Gastrocnemius medialis (tissue), 4 donors: ENCODE results near the gene SULT2B1. TPM values are rescaled to one million over a fixed set of nuclear protein-coding genes. Genes with fewer than 3 reads are reported as not detected.

ENCODE experiments used
- ATAC-seq, 2 donors: fragments of 150-250 bp; one replicate each; pipeline ENCODE4 v1.9.1; 2016
- DNase-seq, 2 donors: peaks; one replicate each; pipeline ENCODE4 v3.0.0-alpha.2; 2019
- H3K27ac ChIP-seq, 4 donors: fragments of 200-600 bp; sonication (generic); 1 replicate in 1 of 4; 2 replicates in 3 of 4; pipeline ENCODE4 v1.5.1; 2016 to 2018; ENCODE audit warnings: mild to moderate bottlenecking in 2 of 4, moderate library complexity in 1 of 4
- H3K27me3 ChIP-seq, 3 donors: fragments of 200-600 bp; sonication (generic) in 2 of 3; 1 replicate in 1 of 3; 2 replicates in 2 of 3; pipeline versions ENCODE4 v1.5.1 to v1.6.0; 2016 to 2019; ENCODE audit warnings: mild to moderate bottlenecking in 1 of 3, moderate library complexity in 1 of 3
- H3K36me3 ChIP-seq, 2 donors: fragments of 200-600 bp; sonication (generic) in 1 of 2; one replicate each; pipeline ENCODE4 v1.5.1; 2017 to 2018
- H3K4me1 ChIP-seq, 2 donors: fragments of 200-600 bp; sonication (generic) in 1 of 2; one replicate each; pipeline ENCODE4 v1.5.1; 2016 to 2017; ENCODE audit warnings: mild to moderate bottlenecking in 2 of 2
- H3K4me3 ChIP-seq, 4 donors: fragments of 200-600 bp; sonication (generic) in 3 of 4; 1 replicate in 1 of 4; 2 replicates in 3 of 4; pipeline ENCODE4 v1.5.1; 2016 to 2019; ENCODE audit warnings: mild to moderate bottlenecking in 2 of 4
- H3K9me3 ChIP-seq, 3 donors: fragments of 200-600 bp; sonication (generic) in 2 of 3; 1 replicate in 1 of 3; 2 replicates in 2 of 3; pipeline ENCODE4 v1.5.1; 2016 to 2019
- CTCF ChIP-seq, 5 experiments: fragments of 450-650 bp in 3 of 5; fragments of 200-600 bp in 2 of 5; sonication (generic) in 2 of 5; IDR thresholded peaks in 4 of 5; conservative IDR thresholded peaks in 1 of 5; 1 replicate in 4 of 5; 2 replicates in 1 of 5; pipeline ENCODE4 v1.5.1; 2016 to 2019; ENCODE audit warnings: antibody characterized with exemption in 5 of 5, mild to moderate bottlenecking in 3 of 5, moderate library complexity in 3 of 5
- POLR2A ChIP-seq, 2 donors: fragments of 450-650 bp; IDR thresholded peaks; one replicate each; pipeline ENCODE4 v1.6.1; 2017; ENCODE audit warnings: antibody characterized with exemption in 2 of 2, mild to moderate bottlenecking in 2 of 2, moderate library complexity in 2 of 2
- in situ Hi-C, 4 donors: fragments of 200-750 bp; cut with MboI; loops; one replicate each; pipeline versions ENCODE4 v1.15.0 to v1.8.0; 2017; ENCODE audit warnings: low sequenced_read_pairs in 4 of 4
- intact Hi-C: fragments of 100-400 bp; cut with DNase I; formaldehyde crosslinking; loops from one replicate; pipeline ENCODE4 v1.15.1; 2023; ENCODE audit warnings: low total_unique reads
- total RNA-seq, 4 donors: library from RNA; depleted of rRNA; stranded (reverse); fragments of >200 nt; gene quantifications; one replicate each; pipeline versions ENCODE4 v1.1.0 to v1.2.3, GENCODE V29; 2016

The SULT2B1 gene
- total RNA-seq, 4 donors from 2014 or later, result not detected

GRCh38 chr19:48632692-48633147 lies 80.7 kb downstream of the SULT2B1 start:
- ATAC-seq (peak in 1 of 2 donors; percentile 8), DNase-seq (peak in 1 of 2 donors; percentile 86)
- TF ChIP-seq CTCF (IDR thresholded peaks at IDR 0.05 in 4 of 5, conservative IDR thresholded peaks at IDR 0.05 in 1 of 5) (no peak), POLR2A (IDR thresholded peaks at IDR 0.05) (no peak)
- intact Hi-C loops (loop anchor here (10.0 kb wide), 1 partner anchor 1242 kb away; the partner anchor contains the start of genes AKT1S1 and TBC1D17), in situ Hi-C loops (loop anchor here in 1 of 4 donors (25.0 kb wide), 1 partner anchor 105 kb away; the partner anchor contains the start of genes IZUMO1 and RASIP1)
- Histone ChIP-seq H3K36me3 (no peaks in the 10 kb centered on the region), H3K4me3 (no peak overlapping the region), H3K4me1 (peaks cover 57 to 69% of the 10 kb centered on the region in 2 donors), H3K9me3 (no peaks in the 10 kb centered on the region), H3K27me3 (no peaks in the 10 kb centered on the region), H3K27ac (peak overlapping the region; percentile 97 to 100 (median 100))

GRCh38 chr19:48633148-48634035 lies 81.4 kb downstream of the SULT2B1 start:
- Histone ChIP-seq H3K4me1 (peaks cover 58 to 70% of the 10 kb centered on the region in 2 donors), H3K4me3 (peak overlapping the region; percentile 16 to 95 (median 64))
- peak in 1 of 2 donors; percentile 58 for DNase-seq

DNA sequence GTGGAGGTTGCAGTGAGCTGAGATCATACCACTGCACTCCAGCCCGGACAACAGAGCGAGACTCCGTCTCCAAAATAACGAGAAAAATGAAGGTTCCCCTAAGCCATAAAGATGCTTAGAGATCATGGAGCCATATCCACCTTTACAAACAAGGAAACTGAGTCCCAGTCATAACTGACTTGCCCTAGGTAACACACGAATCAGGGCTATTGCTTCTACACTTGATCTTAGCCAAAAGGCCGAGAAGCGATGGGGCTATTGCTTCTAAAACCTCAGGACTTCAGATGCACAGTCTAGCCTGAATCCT lies 82.0 kb downstream of the SULT2B1 start:
- in situ Hi-C loops (loop anchor here in 1 of 4 donors (25.0 kb wide), 1 partner anchor 103 kb away; the partner anchor contains the start of genes IZUMO1 and RASIP1), intact Hi-C loops (loop anchor here (2.0 to 10.0 kb wide), 4 partner anchors 15 to 1241 kb away; partner anchors contain the start of genes AKT1S1, GYS1, PPP1R15A and RPL18)
- Histone ChIP-seq H3K27ac (peak overlapping the region; percentile 97 to 100 (median 100)), H3K36me3 (no peaks in the 10 kb centered on the region), H3K9me3 (no peaks in the 10 kb centered on the region), H3K4me3 (peak overlapping the region; percentile 16 to 95 (median 64)), H3K4me1 (peaks cover 60 to 76% of the 10 kb centered on the region in 2 donors), H3K27me3 (no peaks in the 10 kb centered on the region)
- ATAC-seq (no peak), DNase-seq (no peak)
- TF ChIP-seq POLR2A (IDR thresholded peaks at IDR 0.05) (no peak), CTCF (IDR thresholded peaks at IDR 0.05 in 4 of 5, conservative IDR thresholded peaks at IDR 0.05 in 1 of 5) (no peak)

More at GRCh38 chr19:48633148-48634035, 81.4 kb downstream of the SULT2B1 start:
- no peaks in the 10 kb centered on the region for H3K9me3 ChIP-seq
- intact Hi-C loops, result loop anchor here (2.0 to 10.0 kb wide), 4 partner anchors 15 to 1241 kb away; partner anchors contain the start of genes AKT1S1, GYS1, PPP1R15A and RPL18
- TF ChIP-seq CTCF (IDR thresholded peaks at IDR 0.05 in 4 of 5, conservative IDR thresholded peaks at IDR 0.05 in 1 of 5), result no peak
- no peak for TF ChIP-seq POLR2A (IDR thresholded peaks at IDR 0.05)
- H3K27me3 ChIP-seq, result no peaks in the 10 kb centered on the region
- in situ Hi-C loops, result loop anchor here in 1 of 4 donors (25.0 kb wide), 1 partner anchor 104 kb away; the partner anchor contains the start of genes IZUMO1 and RASIP1
- no peaks in the 10 kb centered on the region for H3K36me3 ChIP-seq
- H3K27ac ChIP-seq, result peak overlapping the region; percentile 97 to 100 (median 100)
- no peak for ATAC-seq

DNA sequence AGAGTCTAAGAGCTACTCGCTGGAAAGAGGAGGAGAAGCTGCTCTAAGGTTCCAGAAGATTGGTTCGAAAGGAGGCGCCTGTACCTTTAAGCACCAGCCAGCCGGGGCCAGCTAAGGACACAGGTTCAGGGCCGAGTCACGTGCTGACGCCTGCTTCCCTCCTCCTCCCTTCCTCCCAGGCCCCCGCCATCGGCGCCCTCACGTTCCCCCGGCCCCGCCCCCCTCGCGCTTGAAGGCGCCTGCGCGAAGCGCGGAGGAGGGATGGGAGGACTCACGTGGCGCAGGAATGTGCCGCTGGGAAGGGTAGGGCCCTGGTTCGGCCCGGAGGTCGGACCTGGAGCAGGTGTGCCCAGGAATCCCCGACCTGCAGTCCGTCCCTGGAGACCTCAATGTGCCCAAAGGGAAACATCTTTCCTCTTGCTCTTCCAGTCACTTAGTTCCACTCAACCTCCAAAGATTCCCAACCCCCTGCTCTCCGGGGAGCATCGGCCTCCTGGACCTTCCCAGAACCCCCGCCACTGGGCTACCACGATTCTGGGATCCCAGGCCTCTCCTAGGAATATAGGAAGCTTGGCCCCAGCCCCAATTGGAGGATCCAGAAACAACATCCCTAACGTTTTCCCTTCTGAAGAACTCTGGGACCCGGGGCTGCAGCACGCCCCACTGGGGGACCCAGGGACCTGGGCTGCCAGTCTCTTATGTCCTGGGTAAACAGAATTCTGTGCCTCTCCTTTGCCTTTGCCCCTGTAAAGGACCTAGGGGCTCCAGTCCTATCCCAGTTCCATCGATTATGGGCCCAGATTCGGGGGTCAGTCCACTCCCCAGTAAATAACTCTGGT lies 82.7 kb downstream of the SULT2B1 start:
- Histone ChIP-seq H3K27ac (peak overlapping the region; percentile 97 to 100 (median 100)), H3K4me1 (peaks cover 60 to 74% of the 10 kb centered on the region in 2 donors), H3K27me3 (no peaks in the 10 kb centered on the region), H3K36me3 (no peaks in the 10 kb centered on the region), H3K4me3 (peak overlapping the region; percentile 54 to 95 (median 64)), H3K9me3 (no peaks in the 10 kb centered on the region)
- peak; percentile 39 to 40 for ATAC-seq
- DNase-seq, result peak; percentile 98 to 99
- TF ChIP-seq CTCF (IDR thresholded peaks at IDR 0.05 in 4 of 5, conservative IDR thresholded peaks at IDR 0.05 in 1 of 5) (no peak), POLR2A (IDR thresholded peaks at IDR 0.05) (peak; percentile 52 to 71)
- intact Hi-C loops (loop anchor here (2.0 to 10.0 kb wide), 6 partner anchors 16 to 1568 kb away; partner anchors contain the start of genes AKT1S1, GYS1, MYH14 and PPP1R15A), in situ Hi-C loops (loop anchor here in 1 of 4 donors (25.0 kb wide), 1 partner anchor 103 kb away; the partner anchor contains the start of genes IZUMO1 and RASIP1)
